Astrocyte of the cerebellum (primary cell): Measurements from ENCODE around the gene EPHA7.

Source experiments
- DNase-seq: peaks from one replicate; pipeline ENCODE4 v3.0.0-alpha.2; 2011; ENCODE audit warnings: low read depth
- H3K4me3 ChIP-seq: 2 replicates; pipeline ENCODE4 v1.5.1; 2011; ENCODE audit warnings: mild to moderate bottlenecking, low read depth, low read length, moderate library complexity
- CTCF ChIP-seq: IDR thresholded peaks from 2 replicates; pipeline ENCODE4 v1.5.1; 2012; ENCODE audit warnings: low read length, low read depth, moderate library complexity, mild to moderate bottlenecking; ENCODE audit errors: missing control alignments
- in situ Hi-C: cut with HindIII; loops from 2 replicates; pipeline ENCODE4 v1.10.0; 2017; ENCODE audit warnings: low sequenced_read_pairs

EPHA7 gene

GRCh38 chr6:93209358-93209757 lies 210.0 kb downstream of the EPHA7 start:
- no peak for DNase-seq
- in situ Hi-C loops: no loop called here
- no peak for TF ChIP-seq CTCF
- no peak overlapping the region for H3K4me3 ChIP-seq

GRCh38 chr6:93196406-93196970 lies 222.9 kb downstream of the EPHA7 start:
- no peak overlapping the region for H3K4me3 ChIP-seq
- in situ Hi-C loops: no loop called here
- DNase-seq: no peak
- TF ChIP-seq CTCF: no peak

- in situ Hi-C loops: no loop called here
Measured at GRCh38 chr6:93194480-93194879, 224.9 kb downstream of the EPHA7 start.

GRCh38 chr6:93193868-93194267 lies 225.5 kb downstream of the EPHA7 start:
- in situ Hi-C loops: no loop called here
- H3K4me3 ChIP-seq: no peak overlapping the region
- TF ChIP-seq CTCF: no peak
- no peak for DNase-seq

More at GRCh38 chr6:93194480-93194879, 224.9 kb downstream of the EPHA7 start:
- DNase-seq: no peak
- TF ChIP-seq CTCF: no peak
- no peak overlapping the region for H3K4me3 ChIP-seq
